ENCODE data around the gene TMPRSS5. TPM values are rescaled to one million over a fixed set of nuclear protein-coding genes. Genes with fewer than 3 reads are reported as not detected.

Gene TMPRSS5
- total RNA-seq (10 to 100 TPM in 1 of 2 donors, 1 to 10 TPM in 1; 9.5 to 18.8 TPM), polyA plus RNA-seq (ENCODE audit: insufficient read length in 2 of 2) (10 to 100 TPM; 11.0 to 22.7 TPM)
- long read RNA-seq, donor 1, partial matches to known transcripts = 0 of 4 reads
- long read RNA-seq, donor 1, other reads (novel, unspliced or antisense) = 0 of 4 reads
- long read RNA-seq, donor 2 = 0 reads
- long read RNA-seq, donor 3, partial matches to known transcripts = 0 of 1 reads
- long read RNA-seq, donor 3, other reads (novel, unspliced or antisense) = 0 of 1 reads
- long read RNA-seq, donor 4 = 0 reads

DNA sequence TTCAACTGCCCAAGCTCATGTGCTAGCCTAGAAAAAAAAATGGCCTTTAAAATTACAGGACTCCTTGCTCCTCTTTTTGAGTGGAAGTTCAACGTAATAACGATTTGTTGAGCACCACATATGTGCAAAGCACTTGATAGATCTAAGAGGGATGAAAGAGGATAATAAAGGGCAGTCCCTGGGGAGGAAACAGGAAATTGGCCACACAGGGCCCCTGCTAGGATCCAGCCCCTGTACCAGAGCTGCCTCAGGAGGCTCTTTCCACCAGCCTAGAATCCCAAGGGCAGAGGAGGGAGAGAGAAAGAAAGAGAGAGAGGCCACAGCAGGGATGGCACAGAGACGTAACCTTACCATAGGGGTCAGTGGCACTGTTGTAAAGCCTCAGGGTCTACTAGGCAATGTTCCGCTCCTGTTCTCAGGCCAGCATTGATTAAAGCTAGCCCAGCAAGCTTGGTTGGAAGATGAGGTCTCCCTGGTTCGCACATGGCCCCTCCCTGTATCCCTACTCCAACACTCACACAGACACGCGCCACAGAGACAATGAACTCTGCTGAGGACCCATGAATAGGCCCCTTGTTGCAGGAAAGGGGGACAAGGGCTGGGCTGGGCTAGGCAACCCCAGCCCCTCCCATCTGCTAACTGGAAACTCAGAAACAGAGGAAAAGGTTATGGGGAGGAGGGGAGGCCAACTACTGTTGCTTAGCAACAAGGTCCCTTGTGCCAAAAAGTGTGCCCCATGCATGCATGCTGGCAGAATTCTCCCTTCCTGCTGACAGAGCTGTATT is at the start of gene TMPRSS5:
Gene TMPRSS5 (minus strand): TSS at position 438 of the 785 bp plus-strand sequence. CDS start 84 bp downstream, at position 354.
- Histone ChIP-seq H3K36me3 (ENCODE audit: control insufficient read depth, insufficient read depth, low read length) (no peaks in the 10 kb centered on the region), H3K4me1 (ENCODE audit: control insufficient read depth, insufficient read depth, low read length) (peaks cover 20% of the 10 kb centered on the region), H3K27ac (ENCODE audit: low read depth, low read length) (peak within 1 kb of the TSS; percentile 95), H3K27me3 (ENCODE audit: control insufficient read depth, insufficient read depth, low read length) (no peaks in the 10 kb centered on the region), H3K4me3 (ENCODE audit: low read depth, low read length) (peak within 1 kb of the TSS; percentile 41), H3K9me3 (ENCODE audit: control insufficient read depth, insufficient read depth, low read length) (peaks cover 8% of the 10 kb centered on the region)
- 44% methylated on average over 3 of the region's 7 CpGs for WGBS (ENCODE audit: insufficient coverage)
- peak; percentile 70 to 95 (median 79) for DNase-seq (ENCODE audit: low read depth in 4 of 6, low spot score in 6 of 6)

- H3K9me3 ChIP-seq (ENCODE audit: control insufficient read depth, insufficient read depth, low read length) = no peaks in the 10 kb centered on the region
- no peak for DNase-seq (ENCODE audit: low read depth in 4 of 6, low spot score in 6 of 6)
- no peaks in the 10 kb centered on the region for H3K27me3 ChIP-seq (ENCODE audit: control insufficient read depth, insufficient read depth, low read length)
- no peak overlapping the region for H3K27ac ChIP-seq (ENCODE audit: low read depth, low read length)
- no CpG with 5 or more reads among the region's 3 CpGs for WGBS (ENCODE audit: insufficient coverage)
- peaks cover 22% of the 10 kb centered on the region for H3K36me3 ChIP-seq (ENCODE audit: control insufficient read depth, insufficient read depth, low read length)
- no peak overlapping the region for H3K4me3 ChIP-seq (ENCODE audit: low read depth, low read length)
- H3K4me1 ChIP-seq (ENCODE audit: control insufficient read depth, insufficient read depth, low read length) = no peaks in the 10 kb centered on the region
These were observed 46.8 kb upstream of the TMPRSS5 start for GRCh38 chr11:113752932-113753331.

GRCh38 chr11:113736323-113736722 is 30.2 kb upstream of the TMPRSS5 start:
- Histone ChIP-seq H3K9me3 (ENCODE audit: control insufficient read depth, insufficient read depth, low read length) (no peaks in the 10 kb centered on the region), H3K27me3 (ENCODE audit: control insufficient read depth, insufficient read depth, low read length) (no peaks in the 10 kb centered on the region), H3K27ac (ENCODE audit: low read depth, low read length) (no peak overlapping the region), H3K4me3 (ENCODE audit: low read depth, low read length) (no peak overlapping the region), H3K36me3 (ENCODE audit: control insufficient read depth, insufficient read depth, low read length) (peaks cover 10% of the 10 kb centered on the region), H3K4me1 (ENCODE audit: control insufficient read depth, insufficient read depth, low read length) (no peaks in the 10 kb centered on the region)
- no CpG with 5 or more reads among the region's 1 CpG for WGBS (ENCODE audit: insufficient coverage)
- DNase-seq (ENCODE audit: low read depth in 4 of 6, low spot score in 6 of 6) = no peak

- no peaks in the 10 kb centered on the region for H3K27me3 ChIP-seq (ENCODE audit: control insufficient read depth, insufficient read depth, low read length)
- H3K36me3 ChIP-seq (ENCODE audit: control insufficient read depth, insufficient read depth, low read length) = peaks cover 10% of the 10 kb centered on the region
- H3K9me3 ChIP-seq (ENCODE audit: control insufficient read depth, insufficient read depth, low read length) = no peaks in the 10 kb centered on the region
- no peaks in the 10 kb centered on the region for H3K4me1 ChIP-seq (ENCODE audit: control insufficient read depth, insufficient read depth, low read length)
- H3K4me3 ChIP-seq (ENCODE audit: low read depth, low read length) = no peak overlapping the region
- H3K27ac ChIP-seq (ENCODE audit: low read depth, low read length) = no peak overlapping the region
- no peak for DNase-seq (ENCODE audit: low read depth in 4 of 6, low spot score in 6 of 6)
- WGBS (ENCODE audit: insufficient coverage) = 77% methylated on average over 5 of the region's 5 CpGs
These were observed 26.0 kb upstream of the TMPRSS5 start for GRCh38 chr11:113732092-113732491.

DNA sequence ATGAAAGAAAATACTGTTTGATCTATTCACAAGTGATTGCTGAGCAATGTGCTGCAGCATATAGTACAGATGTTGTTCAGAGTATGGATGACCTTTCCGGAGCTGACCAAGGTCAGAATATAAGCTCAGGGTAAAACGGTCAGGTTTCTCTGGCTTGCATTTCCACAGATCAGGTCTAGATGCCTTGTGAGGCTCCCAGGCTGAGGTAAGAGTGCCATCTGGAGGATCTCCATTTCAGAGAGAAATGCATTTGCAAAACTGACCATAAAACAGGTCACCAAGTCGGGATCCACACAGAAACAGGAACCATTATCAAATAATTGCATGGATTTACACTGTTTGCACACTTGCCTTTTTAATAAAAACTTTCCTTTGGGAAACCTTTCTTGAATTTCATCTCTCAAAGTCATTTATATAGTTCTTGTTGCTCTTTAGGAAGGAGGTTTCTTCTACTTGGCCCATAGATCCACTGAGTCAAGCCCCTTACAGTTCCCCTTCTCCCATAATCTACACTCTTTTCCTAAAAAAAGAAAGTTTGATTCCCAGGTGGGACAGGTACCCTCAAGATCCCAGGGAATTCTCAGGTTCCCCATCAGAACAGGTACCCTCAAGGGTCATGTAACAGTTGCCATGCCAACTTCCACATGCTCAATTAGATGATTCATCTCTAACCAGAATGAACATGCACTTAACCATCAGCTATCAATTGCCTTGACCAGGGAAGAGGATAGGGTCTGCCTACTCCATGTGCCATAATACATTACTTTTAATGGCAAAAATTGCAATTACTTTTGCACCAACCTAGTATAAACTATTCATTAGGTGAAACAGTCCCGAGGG is 25.0 kb upstream of the TMPRSS5 start:
- H3K36me3 ChIP-seq (ENCODE audit: control insufficient read depth, insufficient read depth, low read length) = peaks cover 7% of the 10 kb centered on the region
- no peaks in the 10 kb centered on the region for H3K9me3 ChIP-seq (ENCODE audit: control insufficient read depth, insufficient read depth, low read length)
- no peaks in the 10 kb centered on the region for H3K4me1 ChIP-seq (ENCODE audit: control insufficient read depth, insufficient read depth, low read length)
- DNase-seq (ENCODE audit: low read depth in 4 of 6, low spot score in 6 of 6) = peak; percentile 51 to 94 (median 61)
- WGBS (ENCODE audit: insufficient coverage) = 12% methylated on average over 2 of the region's 4 CpGs
- no peak overlapping the region for H3K27ac ChIP-seq (ENCODE audit: low read depth, low read length)
- H3K27me3 ChIP-seq (ENCODE audit: control insufficient read depth, insufficient read depth, low read length) = no peaks in the 10 kb centered on the region
- no peak overlapping the region for H3K4me3 ChIP-seq (ENCODE audit: low read depth, low read length)

- no CpG with 5 or more reads among the region's 5 CpGs for WGBS (ENCODE audit: insufficient coverage)
- H3K27me3 ChIP-seq (ENCODE audit: control insufficient read depth, insufficient read depth, low read length) = no peaks in the 10 kb centered on the region
- H3K27ac ChIP-seq (ENCODE audit: low read depth, low read length) = no peak overlapping the region
- peaks cover 4% of the 10 kb centered on the region for H3K4me1 ChIP-seq (ENCODE audit: control insufficient read depth, insufficient read depth, low read length)
- H3K9me3 ChIP-seq (ENCODE audit: control insufficient read depth, insufficient read depth, low read length) = no peaks in the 10 kb centered on the region
- peaks cover under 1% of the 10 kb centered on the region for H3K36me3 ChIP-seq (ENCODE audit: control insufficient read depth, insufficient read depth, low read length)
- H3K4me3 ChIP-seq (ENCODE audit: low read depth, low read length) = no peak overlapping the region
- no peak for DNase-seq (ENCODE audit: low read depth in 4 of 6, low spot score in 6 of 6)
These were observed 23.3 kb upstream of the TMPRSS5 start for GRCh38 chr11:113729456-113729855.

- no peak for DNase-seq (ENCODE audit: low read depth in 4 of 6, low spot score in 6 of 6)
- 97% methylated on average over 3 of the region's 3 CpGs for WGBS (ENCODE audit: insufficient coverage)
- Histone ChIP-seq H3K9me3 (ENCODE audit: control insufficient read depth, insufficient read depth, low read length) (no peaks in the 10 kb centered on the region), H3K4me1 (ENCODE audit: control insufficient read depth, insufficient read depth, low read length) (peaks cover 4% of the 10 kb centered on the region), H3K36me3 (ENCODE audit: control insufficient read depth, insufficient read depth, low read length) (no peaks in the 10 kb centered on the region), H3K27me3 (ENCODE audit: control insufficient read depth, insufficient read depth, low read length) (no peaks in the 10 kb centered on the region), H3K27ac (ENCODE audit: low read depth, low read length) (no peak overlapping the region), H3K4me3 (ENCODE audit: low read depth, low read length) (no peak overlapping the region)
These were observed 22.7 kb upstream of the TMPRSS5 start for GRCh38 chr11:113728814-113729213.

GRCh38 chr11:113725913-113726312 is 19.8 kb upstream of the TMPRSS5 start:
- no peak overlapping the region for H3K27ac ChIP-seq (ENCODE audit: low read depth, low read length)
- peaks cover 11% of the 10 kb centered on the region for H3K4me1 ChIP-seq (ENCODE audit: control insufficient read depth, insufficient read depth, low read length)
- no peaks in the 10 kb centered on the region for H3K36me3 ChIP-seq (ENCODE audit: control insufficient read depth, insufficient read depth, low read length)
- DNase-seq (ENCODE audit: low read depth in 4 of 6, low spot score in 6 of 6) = no peak
- no peak overlapping the region for H3K4me3 ChIP-seq (ENCODE audit: low read depth, low read length)
- H3K9me3 ChIP-seq (ENCODE audit: control insufficient read depth, insufficient read depth, low read length) = no peaks in the 10 kb centered on the region
- WGBS (ENCODE audit: insufficient coverage) = 100% methylated on average over 1 of the region's 3 CpGs
- no peaks in the 10 kb centered on the region for H3K27me3 ChIP-seq (ENCODE audit: control insufficient read depth, insufficient read depth, low read length)

GRCh38 chr11:113725407-113725806 is 19.3 kb upstream of the TMPRSS5 start:
- peak in 1 of 6 donors; percentile 18 for DNase-seq (ENCODE audit: low read depth in 4 of 6, low spot score in 6 of 6)
- peaks cover 11% of the 10 kb centered on the region for H3K4me1 ChIP-seq (ENCODE audit: control insufficient read depth, insufficient read depth, low read length)
- 85% methylated on average over 3 of the region's 5 CpGs for WGBS (ENCODE audit: insufficient coverage)

More at GRCh38 chr11:113725407-113725806, 19.3 kb upstream of the TMPRSS5 start:
- Histone ChIP-seq H3K27ac (ENCODE audit: low read depth, low read length) (no peak overlapping the region), H3K27me3 (ENCODE audit: control insufficient read depth, insufficient read depth, low read length) (no peaks in the 10 kb centered on the region), H3K9me3 (ENCODE audit: control insufficient read depth, insufficient read depth, low read length) (no peaks in the 10 kb centered on the region), H3K36me3 (ENCODE audit: control insufficient read depth, insufficient read depth, low read length) (no peaks in the 10 kb centered on the region), H3K4me3 (ENCODE audit: low read depth, low read length) (no peak overlapping the region)

Measured in spinal cord (tissue), 10 donors.